ENCODE data around the gene DNAH9.

DNAH9 gene

GRCh38 chr17:11636771-11637170 is 38.5 kb downstream of the DNAH9 start:
- Histone ChIP-seq H4K20me1 (ENCODE audit: control insufficient read depth, insufficient read depth, low read depth, low read length) (no peaks in the 10 kb centered on the region), H3K79me2 (ENCODE audit: control insufficient read depth, low read length) (no peaks in the 10 kb centered on the region), H3K9me3 (ENCODE audit: control insufficient read depth, insufficient read depth, low read length) (no peaks in the 10 kb centered on the region), H3K4me3 (ENCODE audit: low read length) (no peak overlapping the region), H3F3A (ENCODE audit: control insufficient read depth, insufficient read depth) (no peaks in the 10 kb centered on the region), H3K4me2 (ENCODE audit: low read length) (no peak overlapping the region), H3K9me2 (replicated peaks; ENCODE audit: control insufficient read depth, low read length) (no peaks in the 10 kb centered on the region), H3K36me3 (ENCODE audit: control insufficient read depth, low read length) (no peaks in the 10 kb centered on the region), H3K4me1 (ENCODE audit: control insufficient read depth, low read length) (no peaks in the 10 kb centered on the region), H3K27me3 (ENCODE audit: control insufficient read depth, low read length) (no peaks in the 10 kb centered on the region), H3K27ac (ENCODE audit: low read depth, low read length) (no peak overlapping the region)
- no peak for TF ChIP-seq EZH2phosphoT487 (IDR thresholded peaks at IDR 0.05; ENCODE audit: borderline replicate concordance, low read length)
- no peak for TF ChIP-seq CTCF (IDR thresholded peaks at IDR 0.05; ENCODE audit: low read depth, low read length, poor library complexity, severe bottlenecking)

- no peaks in the 10 kb centered on the region for H3K9me3 ChIP-seq (ENCODE audit: control insufficient read depth, insufficient read depth, low read length)
- no peak overlapping the region for H3K4me2 ChIP-seq (ENCODE audit: low read length)
- H3K36me3 ChIP-seq (ENCODE audit: control insufficient read depth, low read length): no peaks in the 10 kb centered on the region
- no peaks in the 10 kb centered on the region for H3K4me1 ChIP-seq (ENCODE audit: control insufficient read depth, low read length)
- H3K4me3 ChIP-seq (ENCODE audit: low read length): no peak overlapping the region
- no peaks in the 10 kb centered on the region for H3K79me2 ChIP-seq (ENCODE audit: control insufficient read depth, low read length)
- no peaks in the 10 kb centered on the region for H4K20me1 ChIP-seq (ENCODE audit: control insufficient read depth, insufficient read depth, low read depth, low read length)
- H3K27me3 ChIP-seq (ENCODE audit: control insufficient read depth, low read length): no peaks in the 10 kb centered on the region
- TF ChIP-seq CTCF (IDR thresholded peaks at IDR 0.05; ENCODE audit: low read depth, low read length, poor library complexity, severe bottlenecking): no peak
- TF ChIP-seq EZH2phosphoT487 (IDR thresholded peaks at IDR 0.05; ENCODE audit: borderline replicate concordance, low read length): no peak
- no peak overlapping the region for H3K27ac ChIP-seq (ENCODE audit: low read depth, low read length)
- no peaks in the 10 kb centered on the region for H3K9me2 ChIP-seq (replicated peaks; ENCODE audit: control insufficient read depth, low read length)
- H3F3A ChIP-seq (ENCODE audit: control insufficient read depth, insufficient read depth): no peaks in the 10 kb centered on the region
Observed at GRCh38 chr17:11637796-11638195, 39.5 kb downstream of the DNAH9 start.

- H3K4me1 ChIP-seq (ENCODE audit: control insufficient read depth, low read length): no peaks in the 10 kb centered on the region
- TF ChIP-seq CTCF (IDR thresholded peaks at IDR 0.05; ENCODE audit: low read depth, low read length, poor library complexity, severe bottlenecking) (no peak), EZH2phosphoT487 (IDR thresholded peaks at IDR 0.05; ENCODE audit: borderline replicate concordance, low read length) (no peak)
- no peaks in the 10 kb centered on the region for H3F3A ChIP-seq (ENCODE audit: control insufficient read depth, insufficient read depth)
- H3K4me2 ChIP-seq (ENCODE audit: low read length): no peak overlapping the region
- H3K36me3 ChIP-seq (ENCODE audit: control insufficient read depth, low read length): no peaks in the 10 kb centered on the region
- H4K20me1 ChIP-seq (ENCODE audit: control insufficient read depth, insufficient read depth, low read depth, low read length): no peaks in the 10 kb centered on the region
- H3K79me2 ChIP-seq (ENCODE audit: control insufficient read depth, low read length): no peaks in the 10 kb centered on the region
- no peaks in the 10 kb centered on the region for H3K9me2 ChIP-seq (replicated peaks; ENCODE audit: control insufficient read depth, low read length)
- H3K4me3 ChIP-seq (ENCODE audit: low read length): no peak overlapping the region
- no peaks in the 10 kb centered on the region for H3K9me3 ChIP-seq (ENCODE audit: control insufficient read depth, insufficient read depth, low read length)
- H3K27me3 ChIP-seq (ENCODE audit: control insufficient read depth, low read length): no peaks in the 10 kb centered on the region
- no peak overlapping the region for H3K27ac ChIP-seq (ENCODE audit: low read depth, low read length)
Observed at GRCh38 chr17:11638700-11639265, 40.5 kb downstream of the DNAH9 start.

Data from DOHH2 (cell line).